ENCODE measurements around the gene BRD7. TPM values are rescaled to one million over a fixed set of nuclear protein-coding genes. Genes with fewer than 3 reads are reported as not detected.

Gene BRD7
- total RNA-seq, 1 experiment from 2014 or later = 122 TPM

GRCh38 chr16:50304467-50305440 is 64.0 kb downstream of the BRD7 start (continued):
- TF ChIP-seq CDX4 (CRISPR knock-in tag; IDR thresholded peaks at IDR 0.05; ENCODE audit: borderline replicate concordance) (no peak), JUN (CRISPR knock-in tag; IDR thresholded peaks at IDR 0.05) (no peak), IRF1 (CRISPR knock-in tag; IDR thresholded peaks at IDR 0.05) (no peak), ARID4B (CRISPR knock-in tag; IDR thresholded peaks at IDR 0.05; ENCODE audit: borderline replicate concordance) (no peak), TCF7 (CRISPR knock-in tag; IDR thresholded peaks at IDR 0.05; ENCODE audit: low read depth) (no peak), ATF3 (CRISPR knock-in tag; conservative IDR thresholded peaks at IDR 0.05) (no peak), NR3C1 (CRISPR knock-in tag; conservative IDR thresholded peaks at IDR 0.05; ENCODE audit: low read depth) (no peak)

- no peak overlapping the region for H3K4me3 Mint-ChIP-seq
- H3K4me1 Mint-ChIP-seq = no peaks in the 10 kb centered on the region
- H3K27ac Mint-ChIP-seq = no peak overlapping the region
- ChIA-PET CTCF (no interaction called here), POLR2A (interaction anchor here (0.8 kb wide), 1 partner anchor 15 kb away, joined by 3 read pairs; no protein-coding TSS in a partner anchor)
- DNase-seq (ENCODE audit: low spot score) (no peak), ATAC-seq (no peak)
- H3K36me3 Mint-ChIP-seq = no peaks in the 10 kb centered on the region
- no peaks in the 10 kb centered on the region for H3K27me3 Mint-ChIP-seq (ENCODE audit: low read depth)
- no peaks in the 10 kb centered on the region for H3K9me3 Mint-ChIP-seq
- no peak for TF ChIP-seq CREB1 (CRISPR knock-in tag; IDR thresholded peaks at IDR 0.05)
- TF ChIP-seq ZNF396 (CRISPR knock-in tag; IDR thresholded peaks at IDR 0.05; ENCODE audit: borderline replicate concordance) = no peak
- TF ChIP-seq ZNF281 (CRISPR knock-in tag; IDR thresholded peaks at IDR 0.05) = no peak
- no peak for TF ChIP-seq ZNF512 (CRISPR knock-in tag; IDR thresholded peaks at IDR 0.05; ENCODE audit: borderline replicate concordance)
- TF ChIP-seq GTF2I (CRISPR knock-in tag; conservative IDR thresholded peaks at IDR 0.05) = no peak
- no peak for TF ChIP-seq NFYB (CRISPR knock-in tag; conservative IDR thresholded peaks at IDR 0.05; ENCODE audit: low read depth)
- TF ChIP-seq ZNF138 (CRISPR knock-in tag; conservative IDR thresholded peaks at IDR 0.05) = no peak
- TF ChIP-seq E2F1 (CRISPR knock-in tag; IDR thresholded peaks at IDR 0.05) = no peak
- TF ChIP-seq NFE2L1 (CRISPR knock-in tag; IDR thresholded peaks at IDR 0.05) = no peak
- TF ChIP-seq ESRRA (CRISPR knock-in tag; IDR thresholded peaks at IDR 0.05; ENCODE audit: borderline replicate concordance) = no peak
- TF ChIP-seq ZNF232 (CRISPR knock-in tag; IDR thresholded peaks at IDR 0.05) = no peak
- TF ChIP-seq ZNF219 (CRISPR knock-in tag; IDR thresholded peaks at IDR 0.05; ENCODE audit: borderline replicate concordance) = no peak
- TF ChIP-seq ZBTB21 (CRISPR knock-in tag; IDR thresholded peaks at IDR 0.05; ENCODE audit: borderline replicate concordance) = no peak
- TF ChIP-seq ZNF416 (CRISPR knock-in tag; IDR thresholded peaks at IDR 0.05) = no peak
- TF ChIP-seq JAZF1 (CRISPR knock-in tag; IDR thresholded peaks at IDR 0.05) = no peak
Observed at GRCh38 chr16:50303605-50304466, 65.0 kb downstream of the BRD7 start.
